Measurements from ENCODE around the gene CREB3. TPM values are rescaled to one million over a fixed set of nuclear protein-coding genes. Genes with fewer than 3 reads are reported as not detected.

CREB3 gene
- total RNA-seq, 2 experiments from 2014 or later = 13.7 to 15.4 TPM

DNA sequence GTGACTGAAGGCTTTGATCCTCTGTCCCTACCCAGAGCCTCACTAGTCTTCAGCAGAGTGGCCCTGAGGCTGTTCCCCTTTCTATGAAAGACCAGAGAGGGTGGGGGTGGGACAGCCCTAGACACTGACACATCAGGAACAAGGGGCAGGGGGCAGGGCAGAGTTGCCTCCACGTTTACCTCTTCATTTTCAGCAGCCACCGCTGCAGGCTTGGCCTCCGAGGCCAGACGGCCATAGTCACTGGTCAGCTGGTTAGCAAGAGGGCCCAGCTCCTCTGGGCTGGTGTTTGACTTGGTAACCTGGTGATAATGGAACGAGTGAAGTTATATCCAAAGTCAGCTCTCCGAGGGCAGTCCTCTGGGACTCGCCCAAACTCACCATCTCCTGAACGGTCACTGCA is 27.1 kb upstream of the CREB3 start:
- Histone ChIP-seq H3K9me3 (ENCODE audit: control insufficient read depth in 1 of 2, insufficient read depth in 1 of 2, low read length in 2 of 2) (no peaks in the 10 kb centered on the region), H3K27me3 (ENCODE audit: control insufficient read depth in 1 of 2, insufficient read depth in 2 of 2, low read length in 2 of 2) (no peaks in the 10 kb centered on the region), H3K36me3 (ENCODE audit: insufficient read depth, low read length) (peaks cover 92% of the 10 kb centered on the region), H3K27ac (ENCODE audit: low read depth in 1 of 2, low read length in 2 of 2) (no peak overlapping the region), H3K4me3 (ENCODE audit: low read length) (no peak overlapping the region), H3K4me1 (ENCODE audit: insufficient read depth, low read length) (no peaks in the 10 kb centered on the region)
- no peak overlapping the region for H3K27ac Mint-ChIP-seq
- H3K36me3 Mint-ChIP-seq (ENCODE audit: low read depth) = peaks cover 3% of the 10 kb centered on the region
- no peak for ATAC-seq (ENCODE audit: poor library complexity)
- intact Hi-C loops (cut with DNase I, micrococcal nuclease) = no loop called here
- TF ChIP-seq, protein P1, sequence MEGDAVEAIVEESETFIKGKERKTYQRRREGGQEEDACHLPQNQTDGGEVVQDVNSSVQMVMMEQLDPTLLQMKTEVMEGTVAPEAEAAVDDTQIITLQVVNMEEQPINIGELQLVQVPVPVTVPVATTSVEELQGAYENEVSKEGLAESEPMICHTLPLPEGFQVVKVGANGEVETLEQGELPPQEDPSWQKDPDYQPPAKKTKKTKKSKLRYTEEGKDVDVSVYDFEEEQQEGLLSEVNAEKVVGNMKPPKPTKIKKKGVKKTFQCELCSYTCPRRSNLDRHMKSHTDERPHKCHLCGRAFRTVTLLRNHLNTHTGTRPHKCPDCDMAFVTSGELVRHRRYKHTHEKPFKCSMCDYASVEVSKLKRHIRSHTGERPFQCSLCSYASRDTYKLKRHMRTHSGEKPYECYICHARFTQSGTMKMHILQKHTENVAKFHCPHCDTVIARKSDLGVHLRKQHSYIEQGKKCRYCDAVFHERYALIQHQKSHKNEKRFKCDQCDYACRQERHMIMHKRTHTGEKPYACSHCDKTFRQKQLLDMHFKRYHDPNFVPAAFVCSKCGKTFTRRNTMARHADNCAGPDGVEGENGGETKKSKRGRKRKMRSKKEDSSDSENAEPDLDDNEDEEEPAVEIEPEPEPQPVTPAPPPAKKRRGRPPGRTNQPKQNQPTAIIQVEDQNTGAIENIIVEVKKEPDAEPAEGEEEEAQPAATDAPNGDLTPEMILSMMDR (IDR thresholded peaks at IDR 0.05) = no peak
- no peaks in the 10 kb centered on the region for H3K4me1 Mint-ChIP-seq (ENCODE audit: low read depth)
- no peak for DNase-seq
- ChIA-PET POLR2A (interaction anchor here (1.3 to 1.5 kb wide), 2 partner anchors 26 to 43 kb away, joined by 3 read pairs; partner anchors contain the start of gene TLN1), CTCF (no interaction called here)
- H3K9me3 Mint-ChIP-seq = no peaks in the 10 kb centered on the region
- no peaks in the 10 kb centered on the region for H3K27me3 Mint-ChIP-seq
- H3K4me3 Mint-ChIP-seq = no peak overlapping the region

DNA sequence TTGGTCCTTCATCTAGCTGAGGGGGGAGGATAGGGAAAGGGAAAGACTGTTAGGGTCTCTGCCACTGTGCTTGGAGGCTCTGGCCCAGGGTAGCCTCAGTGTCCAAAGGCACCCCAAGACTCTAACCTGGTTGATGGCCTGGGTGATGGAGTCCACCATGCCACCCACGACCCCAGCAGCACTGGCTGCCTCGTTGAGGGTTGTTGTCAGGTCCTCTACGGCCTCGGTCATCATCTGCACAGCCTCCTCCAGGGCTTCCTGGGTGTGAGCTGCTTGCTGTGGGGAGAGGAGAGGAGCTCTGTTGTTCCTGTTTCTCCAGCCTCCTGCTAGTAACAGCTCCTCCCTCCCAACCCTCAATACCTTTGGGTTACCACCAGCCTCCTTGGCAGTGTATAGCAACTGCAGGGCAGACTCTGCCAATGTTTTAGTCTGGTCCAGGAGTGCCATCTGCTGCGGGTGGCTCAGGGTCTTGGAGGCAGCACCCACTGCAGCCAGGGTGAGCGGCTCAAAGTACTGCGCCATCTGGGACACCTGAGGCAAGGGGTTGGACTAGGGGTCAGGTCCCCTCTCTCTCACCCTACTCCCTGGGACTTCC is 26.5 kb upstream of the CREB3 start:
- intact Hi-C loops (cut with DNase I, micrococcal nuclease) = no loop called here
- CTCF ChIA-PET = no interaction called here

DNA sequence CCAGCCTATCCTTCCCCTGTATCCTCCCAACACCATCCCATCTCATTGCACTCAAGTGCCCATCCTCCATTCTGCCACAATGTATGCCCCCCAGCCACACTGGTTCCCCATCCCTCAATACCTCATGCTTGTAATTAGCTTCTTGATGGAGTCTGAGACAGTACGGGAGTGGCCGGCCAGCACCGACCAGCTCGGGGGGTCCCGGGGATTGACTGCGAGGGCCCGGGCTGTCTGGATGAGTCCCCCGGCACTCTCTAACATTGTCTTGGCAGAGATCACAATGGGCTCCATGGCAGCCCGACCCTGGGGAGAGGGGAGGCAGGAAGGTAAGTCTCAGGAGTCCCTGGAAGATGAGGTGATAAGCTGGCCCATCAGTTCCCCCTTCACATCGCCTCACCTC is 25.5 kb upstream of the CREB3 start:
- CTCF ChIA-PET = no interaction called here
- Mint-ChIP-seq H3K9me3 (no peaks in the 10 kb centered on the region), H3K27ac (peak overlapping the region; percentile 66), H3K4me3 (no peak overlapping the region), H3K27me3 (no peaks in the 10 kb centered on the region), H3K36me3 (ENCODE audit: low read depth) (peaks cover 17% of the 10 kb centered on the region), H3K4me1 (ENCODE audit: low read depth) (no peaks in the 10 kb centered on the region)
- ATAC-seq (ENCODE audit: poor library complexity) = no peak
- no peak for DNase-seq
- H3K4me3 ChIP-seq (ENCODE audit: low read length) = no peak overlapping the region
- peaks cover 93% of the 10 kb centered on the region for H3K36me3 ChIP-seq (ENCODE audit: insufficient read depth, low read length)
- H3K27ac ChIP-seq (ENCODE audit: low read depth in 1 of 2, low read length in 2 of 2) = peak overlapping the region in 1 of 2 donors; percentile 32
- H3K9me3 ChIP-seq (ENCODE audit: control insufficient read depth in 1 of 2, insufficient read depth in 1 of 2, low read length in 2 of 2) = no peaks in the 10 kb centered on the region
- POLR2A ChIA-PET = interaction anchor here (0.5 to 1.4 kb wide), 2 partner anchors 11 to 32 kb away, joined by 3 to 4 read pairs; no protein-coding TSS in a partner anchor
- no peaks in the 10 kb centered on the region for H3K27me3 ChIP-seq (ENCODE audit: control insufficient read depth in 1 of 2, insufficient read depth in 2 of 2, low read length in 2 of 2)
- TF ChIP-seq, protein P1 (IDR thresholded peaks at IDR 0.05) = no peak
- intact Hi-C loops (cut with DNase I, micrococcal nuclease) = no loop called here
- H3K4me1 ChIP-seq (ENCODE audit: insufficient read depth, low read length) = no peaks in the 10 kb centered on the region

More for the DNA sequence above, 26.5 kb upstream of the CREB3 start:
- Histone ChIP-seq H3K4me1 (ENCODE audit: insufficient read depth, low read length) (no peaks in the 10 kb centered on the region), H3K36me3 (ENCODE audit: insufficient read depth, low read length) (peaks cover 93% of the 10 kb centered on the region), H3K4me3 (ENCODE audit: low read length) (no peak overlapping the region), H3K27ac (ENCODE audit: low read depth in 1 of 2, low read length in 2 of 2) (no peak overlapping the region), H3K27me3 (ENCODE audit: control insufficient read depth in 1 of 2, insufficient read depth in 2 of 2, low read length in 2 of 2) (no peaks in the 10 kb centered on the region), H3K9me3 (ENCODE audit: control insufficient read depth in 1 of 2, insufficient read depth in 1 of 2, low read length in 2 of 2) (no peaks in the 10 kb centered on the region)
- Mint-ChIP-seq H3K27ac (no peak overlapping the region), H3K4me3 (no peak overlapping the region), H3K36me3 (ENCODE audit: low read depth) (peaks cover 9% of the 10 kb centered on the region), H3K9me3 (no peaks in the 10 kb centered on the region), H3K4me1 (ENCODE audit: low read depth) (no peaks in the 10 kb centered on the region), H3K27me3 (no peaks in the 10 kb centered on the region)
- no peak for DNase-seq
- POLR2A ChIA-PET = interaction anchor here (1.3 to 1.5 kb wide), 3 partner anchors 10 to 42 kb away, joined by 3 to 4 read pairs (median 3); partner anchors contain the start of gene TLN1
- TF ChIP-seq, protein P1 (IDR thresholded peaks at IDR 0.05) = no peak
- ATAC-seq (ENCODE audit: poor library complexity) = no peak
